ENCODE measurements around the gene OR51V1. TPM values are rescaled to one million over a fixed set of nuclear protein-coding genes. Genes with fewer than 3 reads are reported as not detected.

Gene OR51V1
- polyA plus RNA-seq, 1 experiment: not detected

- Histone ChIP-seq H3K27ac (ENCODE audit: low read depth, low read length) (no peak overlapping the region), H3K4me3 (ENCODE audit: low read depth, low read length) (no peak overlapping the region), H3K27me3 (ENCODE audit: control insufficient read depth, insufficient read depth, low read length) (no peaks in the 10 kb centered on the region), H3K9me3 (ENCODE audit: control insufficient read depth, insufficient read depth, low read length) (no peaks in the 10 kb centered on the region)
- ChIA-PET CTCF (no interaction called here), POLR2A (no interaction called here)
- DNase-seq (ENCODE audit: low read depth, low spot score): no peak
- no peak for TF ChIP-seq CTCF (IDR thresholded peaks at IDR 0.05; ENCODE audit: low read depth, low read length)
Observed at GRCh38 chr11:5159806-5160205, 40.7 kb downstream of the OR51V1 start.

- H3K9me3 ChIP-seq (ENCODE audit: control insufficient read depth, insufficient read depth, low read length): no peaks in the 10 kb centered on the region
- POLR2A ChIA-PET: no interaction called here
- CTCF ChIA-PET: interaction anchor here (0.9 to 1.6 kb wide), 2 partner anchors 31 to 518 kb away, joined by 3 to 4 read pairs; partner anchors contain the start of gene OR51D1
Observed at GRCh38 chr11:5154657-5155056, 45.8 kb downstream of the OR51V1 start, which contains the start of gene OR52A1. OR52A1 (minus strand) TSS chr11:5154757; CDS start chr11:5152369, 2,388 bp downstream.

GRCh38 chr11:5153574-5154431 lies 46.7 kb downstream of the OR51V1 start:
- no peak for DNase-seq (ENCODE audit: low read depth, low spot score)
- TF ChIP-seq CTCF (IDR thresholded peaks at IDR 0.05; ENCODE audit: low read depth, low read length): no peak
- ChIA-PET CTCF (interaction anchor here (0.6 to 1.6 kb wide), 4 partner anchors 27 to 517 kb away, joined by 3 to 4 read pairs (median 3); partner anchors contain the start of gene OR51D1), POLR2A (no interaction called here)
- Histone ChIP-seq H3K4me3 (ENCODE audit: low read depth, low read length) (no peak overlapping the region), H3K9me3 (ENCODE audit: control insufficient read depth, insufficient read depth, low read length) (no peaks in the 10 kb centered on the region), H3K27ac (ENCODE audit: low read depth, low read length) (no peak overlapping the region), H3K27me3 (ENCODE audit: control insufficient read depth, insufficient read depth, low read length) (no peaks in the 10 kb centered on the region)

More at GRCh38 chr11:5154657-5155056, 45.8 kb downstream of the OR51V1 start, which contains the start of gene OR52A1:
- DNase-seq (ENCODE audit: low read depth, low spot score): no peak
- H3K4me3 ChIP-seq (ENCODE audit: low read depth, low read length): no peak within 1 kb of the TSS
- no peak for TF ChIP-seq CTCF (IDR thresholded peaks at IDR 0.05; ENCODE audit: low read depth, low read length)
- H3K27ac ChIP-seq (ENCODE audit: low read depth, low read length): no peak within 1 kb of the TSS
- H3K27me3 ChIP-seq (ENCODE audit: control insufficient read depth, insufficient read depth, low read length): no peaks in the 10 kb centered on the region

GRCh38 chr11:5151713-5152153 lies 48.7 kb downstream of the OR51V1 start:
- no peak for DNase-seq (ENCODE audit: low read depth, low spot score)
- Histone ChIP-seq H3K27me3 (ENCODE audit: control insufficient read depth, insufficient read depth, low read length) (no peaks in the 10 kb centered on the region), H3K9me3 (ENCODE audit: control insufficient read depth, insufficient read depth, low read length) (no peaks in the 10 kb centered on the region), H3K4me3 (ENCODE audit: low read depth, low read length) (no peak overlapping the region), H3K27ac (ENCODE audit: low read depth, low read length) (no peak overlapping the region)
- no peak for TF ChIP-seq CTCF (IDR thresholded peaks at IDR 0.05; ENCODE audit: low read depth, low read length)
- ChIA-PET CTCF (no interaction called here), POLR2A (no interaction called here)

Other genes with a start within 250 kb of the OR51V1 start
- gene OR51A2, start 245.0 kb downstream of the OR51V1 start, polyA plus RNA-seq (2011; rRNA removed): not detected in 2 replicates
- not detected in 2 replicates for gene OR51L1, start 205.8 kb downstream of the OR51V1 start, polyA plus RNA-seq (2011; rRNA removed)
- not detected in 2 replicates for gene OR52J3, start 154.2 kb downstream of the OR51V1 start, polyA plus RNA-seq (2011; rRNA removed)
- not detected in 2 replicates for gene OR52E2, start 141.1 kb downstream of the OR51V1 start, polyA plus RNA-seq (2011; rRNA removed)
- gene OR52E1, start 131.1 kb downstream of the OR51V1 start, polyA plus RNA-seq (2011; rRNA removed): not detected in 2 replicates
- not detected in 2 replicates for gene OR52A5, start 62.3 kb downstream of the OR51V1 start, polyA plus RNA-seq (2011; rRNA removed)
- gene OR52A1, start 45.9 kb downstream of the OR51V1 start, polyA plus RNA-seq (2011; rRNA removed): not detected in 2 replicates
- gene HBB, start 26.4 kb upstream of the OR51V1 start, polyA plus RNA-seq (2011; rRNA removed): 0.22 and 0.26 TPM in 2 replicates
- gene HBD, start 33.8 kb upstream of the OR51V1 start, polyA plus RNA-seq (2011; rRNA removed): 42.2 and 59.0 TPM in 2 replicates
- gene HBG1, start 49.2 kb upstream of the OR51V1 start, polyA plus RNA-seq (2011; rRNA removed): 0.41 and 0.45 TPM in 2 replicates
- gene HBG2, start 54.1 kb upstream of the OR51V1 start, polyA plus RNA-seq (2011; rRNA removed): 2.0 and 2.2 TPM in 2 replicates
- 8.3 TPM in 2 replicates for gene HBE1, start 69.3 kb upstream of the OR51V1 start, polyA plus RNA-seq (2011; rRNA removed)
- 0.67 and 0.82 TPM in 2 replicates for gene OR51B4, start 101.3 kb upstream of the OR51V1 start, polyA plus RNA-seq (2011; rRNA removed)
- gene OR51B2, start 123.6 kb upstream of the OR51V1 start, polyA plus RNA-seq (2011; rRNA removed): not detected in 2 replicates
- gene OR51B5, start 142.8 kb upstream of the OR51V1 start, polyA plus RNA-seq (2011; rRNA removed): 0.56 and 0.84 TPM in 2 replicates
- gene OR51B6, start 150.8 kb upstream of the OR51V1 start, polyA plus RNA-seq (2011; rRNA removed): not detected in 2 replicates
- 0.06 and 0.12 TPM in 2 replicates for gene OR51M1, start 183.1 kb upstream of the OR51V1 start, polyA plus RNA-seq (2011; rRNA removed)
- not detected in 2 replicates for gene OR51Q1, start 221.4 kb upstream of the OR51V1 start, polyA plus RNA-seq (2011; rRNA removed)
- gene OR51I1, start 240.8 kb upstream of the OR51V1 start, polyA plus RNA-seq (2011; rRNA removed): not detected in 2 replicates
- not detected in 2 replicates for gene OR51I2, start 248.6 kb upstream of the OR51V1 start, polyA plus RNA-seq (2011; rRNA removed)